Aorta (tissue), 5 donors: ENCODE results near the gene BCL2L13. TPM values are rescaled to one million over a fixed set of nuclear protein-coding genes. Genes with fewer than 3 reads are reported as not detected.
"Not testable (repeated sequence)": the region's sequence is repeated elsewhere in the genome, so short reads cannot be mapped to it uniquely, and the experiment has no call there.

Experiments used
- ATAC-seq: fragments of 200-7000 bp; cut with Tn5 transposase; one replicate; pipeline ENCODE4 v1.9.1; 2022; ENCODE audit warnings: moderate library complexity; ENCODE audit not compliant: low FRiP score
- DNase-seq, 2 donors: peaks; one replicate each; pipeline ENCODE4 v3.0.0-alpha.2; 2020
- H3K27ac ChIP-seq, 2 donors: one replicate each; pipeline ENCODE4 v1.5.1; 2013; ENCODE audit warnings: low read length in 2 of 2, mild to moderate bottlenecking in 2 of 2, moderate library complexity in 2 of 2, control low read depth in 1 of 2, inconsistent platforms in 1 of 2, low read depth in 1 of 2
- H3K27me3 ChIP-seq, 2 donors: one replicate each; pipeline ENCODE4 v1.6.1; 2013; ENCODE audit warnings: control low read depth in 1 of 2, low read length in 1 of 2, mild to moderate bottlenecking in 1 of 2, moderate library complexity in 1 of 2; ENCODE audit not compliant: insufficient read depth in 2 of 2, control insufficient read depth in 1 of 2
- H3K36me3 ChIP-seq, 2 donors: one replicate each; pipeline ENCODE4 v1.6.1; 2013; ENCODE audit warnings: control low read depth in 1 of 2, low read length in 1 of 2, mild to moderate bottlenecking in 1 of 2; ENCODE audit not compliant: insufficient read depth in 2 of 2, control insufficient read depth in 1 of 2
- H3K4me1 ChIP-seq, 2 donors: one replicate each; pipeline ENCODE4 v1.6.1; 2013; ENCODE audit warnings: low read length in 2 of 2, control low read depth in 1 of 2, mild to moderate bottlenecking in 1 of 2, moderate library complexity in 1 of 2; ENCODE audit not compliant: insufficient read depth in 2 of 2, control insufficient read depth in 1 of 2
- H3K4me3 ChIP-seq, 2 donors: one replicate each; pipeline ENCODE4 v1.5.1; 2013; ENCODE audit warnings: low read length in 2 of 2, control low read depth in 1 of 2, mild to moderate bottlenecking in 1 of 2
- H3K9me3 ChIP-seq: one replicate; pipeline ENCODE4 v1.6.1; 2013; ENCODE audit warnings: mild to moderate bottlenecking, low read length; ENCODE audit not compliant: control insufficient read depth
- WGBS, 2 donors: extraction: QIAGEN DNeasy Blood & Tissue Kit; methylation state at CpG; one replicate each; pipeline ENCODE4 v1.1.7; 2013; 5-methylcytosine and 5-hydroxymethylcytosine counted together
- intact Hi-C, 2 donors: fragments of 100-400 bp; cut with DNase I; formaldehyde crosslinking; loops; one replicate each; pipeline versions ENCODE4 v1.14.2 to v1.15.0; 2022
- polyA plus RNA-seq, 2 donors: library from polyadenylated mRNA; stranded (reverse); fragments of 200-250 nt; gene quantifications; one replicate each; pipeline ENCODE4 v1.2.3, GENCODE V29; 2013
- total RNA-seq, 2 donors: library from RNA; stranded (reverse); fragmentation: NEBNext Ultra II Directional; extraction: Animal tissue kit (Norgen Biotek cat#: 25700); gene quantifications; one replicate each; pipeline ENCODE4 v1.2.1, GENCODE V29; 2021
- donor health status: healthy with polysubstance abuse.
- donor health status: Bipolar disorder and iron deficiency.
- donor health status: DM: no; HTN: no; CAD: no.
- donor health status: DM: no; HTN: no; CAD: no.
- donor health status: DM: yes; HTN: yes; CAD: no.

The BCL2L13 gene
- total and polyA plus RNA-seq, 4 donors = 22.8 to 39.9 (median 28.0) TPM

- H3K9me3 ChIP-seq = no peaks in the 10 kb centered on the region
- no peak for ATAC-seq
- H3K4me1 ChIP-seq = no peaks in the 10 kb centered on the region
- no peak overlapping the region for H3K27ac ChIP-seq
- WGBS, 2 donors = 45 to 46% methylated on average over 2 of the region's 2 CpGs
- no peak overlapping the region for H3K4me3 ChIP-seq
- DNase-seq = no peak
- H3K36me3 ChIP-seq = peaks cover 0 to under 1% of the 10 kb centered on the region in 2 donors
- intact Hi-C loops = no loop called here
- H3K27me3 ChIP-seq = no peaks in the 10 kb centered on the region
Measured at GRCh38 chr22:17694193-17694592, 55.6 kb downstream of the BCL2L13 start.

DNA sequence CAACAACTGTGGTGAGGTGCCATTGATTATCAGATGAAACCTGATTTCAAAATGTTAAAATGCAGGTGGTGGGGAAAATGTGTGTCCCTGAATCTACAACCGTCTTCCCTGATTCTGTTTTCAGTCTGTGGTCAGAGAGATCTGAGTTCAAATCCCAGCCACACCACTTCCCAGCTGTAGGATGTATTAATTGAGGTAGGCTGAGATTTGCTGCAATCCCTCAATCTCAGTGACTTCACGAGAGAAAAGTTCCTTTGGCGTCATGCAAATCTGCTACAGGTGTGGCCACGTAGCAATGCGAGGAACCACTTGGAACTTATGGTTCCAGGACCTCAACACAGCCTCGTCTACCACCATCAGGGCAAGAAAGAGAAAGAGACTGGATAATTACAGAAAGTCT lies 56.2 kb downstream of the BCL2L13 start:
- no peak for DNase-seq
- no peaks in the 10 kb centered on the region for H3K9me3 ChIP-seq
- no peaks in the 10 kb centered on the region for H3K27me3 ChIP-seq
- 89 to 94% methylated on average over 6 of the region's 6 CpGs for WGBS, 2 donors
- ATAC-seq = no peak
- intact Hi-C loops = no loop called here
- H3K27ac ChIP-seq = no peak overlapping the region
- H3K4me1 ChIP-seq = no peaks in the 10 kb centered on the region
- no peak overlapping the region for H3K4me3 ChIP-seq
- H3K36me3 ChIP-seq = no peaks in the 10 kb centered on the region

DNA sequence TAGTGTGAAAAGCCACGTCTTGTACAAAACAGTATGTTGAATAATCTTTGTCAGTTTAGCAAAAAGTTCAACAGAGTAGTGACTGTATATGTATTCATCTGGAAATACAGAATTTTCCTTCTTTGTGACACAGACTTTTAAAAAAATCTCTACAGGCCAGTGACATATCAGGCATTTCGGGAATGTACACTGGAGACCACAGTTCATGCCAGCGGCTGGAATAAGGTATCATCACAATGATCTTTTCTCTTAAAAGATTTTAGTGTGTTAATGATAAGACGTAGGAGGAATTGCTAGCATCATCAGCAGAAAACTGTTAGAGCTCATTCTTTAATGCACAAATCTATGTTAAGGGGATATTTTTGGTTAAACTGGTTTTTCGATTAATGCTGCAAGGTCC lies 57.4 kb downstream of the BCL2L13 start:
- no peaks in the 10 kb centered on the region for H3K36me3 ChIP-seq
- no peak for DNase-seq
- no peaks in the 10 kb centered on the region for H3K4me1 ChIP-seq
- no peak overlapping the region for H3K4me3 ChIP-seq
- intact Hi-C loops = no loop called here
- no peak overlapping the region for H3K27ac ChIP-seq
- no peaks in the 10 kb centered on the region for H3K9me3 ChIP-seq
- WGBS, 2 donors = 85 to 89% methylated on average over 5 of the region's 5 CpGs
- no peaks in the 10 kb centered on the region for H3K27me3 ChIP-seq
- ATAC-seq = no peak

DNA sequence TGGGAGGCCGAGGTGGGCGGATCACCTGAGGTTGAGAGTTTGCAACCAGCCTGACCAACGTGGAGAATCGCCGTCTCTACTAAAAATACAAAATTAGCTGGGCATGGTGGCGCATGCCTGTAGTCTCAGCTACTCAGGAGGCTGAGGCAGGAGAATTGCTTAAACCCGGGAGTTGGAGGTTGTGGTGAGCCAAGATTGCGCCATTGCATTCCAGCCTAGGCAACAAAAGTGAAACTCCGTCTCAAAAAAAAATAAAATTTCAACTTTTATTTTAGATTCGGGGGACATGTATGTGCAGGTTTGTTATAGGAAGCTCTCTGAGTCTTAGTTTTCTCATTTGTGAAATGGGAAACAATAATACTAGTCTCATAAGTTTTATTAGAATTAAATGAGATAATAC lies 58.6 kb downstream of the BCL2L13 start:
- intact Hi-C loops, H3K9me3 ChIP-seq, H3K36me3 ChIP-seq, H3K4me3 ChIP-seq, DNase-seq, ATAC-seq, H3K4me1 ChIP-seq, H3K27me3 ChIP-seq, H3K27ac ChIP-seq: not testable (repeated sequence)
- 91 to 92% methylated on average over 10 of the region's 10 CpGs for WGBS, 2 donors

DNA sequence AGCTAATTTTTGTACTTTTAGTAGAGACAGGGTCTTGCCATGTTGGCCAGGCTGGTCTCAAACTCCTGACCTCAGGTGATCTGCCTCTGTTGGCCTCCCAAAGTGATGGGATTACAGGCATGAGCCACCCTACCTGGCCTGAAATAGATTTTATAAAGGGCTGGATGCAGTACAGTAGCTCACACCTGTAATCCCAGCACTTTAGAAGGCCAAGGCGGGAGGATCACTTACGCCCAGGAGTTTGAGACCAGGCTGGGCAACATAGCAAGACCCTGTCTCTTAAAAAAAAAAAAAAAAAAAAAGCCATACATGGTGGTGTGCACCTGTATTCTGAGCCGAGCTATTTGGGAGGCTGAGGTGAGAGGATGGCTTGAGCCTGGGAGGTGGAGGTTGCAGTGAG lies 59.7 kb downstream of the BCL2L13 start:
- DNase-seq, H3K4me1 ChIP-seq, H3K9me3 ChIP-seq, H3K36me3 ChIP-seq, H3K4me3 ChIP-seq, ATAC-seq, H3K27me3 ChIP-seq, H3K27ac ChIP-seq, intact Hi-C loops: not testable (repeated sequence)
- WGBS, 2 donors = 96 to 98% methylated on average over 3 of the region's 3 CpGs

DNA sequence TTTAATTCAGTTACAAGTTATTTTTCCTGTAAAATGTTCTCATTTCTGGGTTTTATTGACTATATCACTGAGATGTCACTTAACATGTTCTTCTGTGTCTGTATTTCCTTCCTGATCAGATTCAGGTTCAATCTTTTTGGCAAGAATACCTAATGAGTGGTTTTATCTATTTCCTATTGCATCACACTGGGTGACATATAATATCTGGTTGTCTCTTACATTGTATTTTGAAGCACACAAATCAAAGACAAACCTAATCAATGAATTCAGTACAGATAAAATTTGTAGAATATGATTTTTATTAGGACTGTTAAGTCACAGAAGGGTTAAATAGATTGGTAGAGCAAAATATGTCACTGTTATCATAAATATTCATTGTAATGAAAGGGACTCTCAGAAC lies 60.4 kb downstream of the BCL2L13 start:
- intact Hi-C loops = no loop called here
- no peaks in the 10 kb centered on the region for H3K27me3 ChIP-seq
- no peak for ATAC-seq
- DNase-seq = no peak
- H3K4me3 ChIP-seq = no peak overlapping the region
- H3K4me1 ChIP-seq = no peaks in the 10 kb centered on the region
- no peaks in the 10 kb centered on the region for H3K9me3 ChIP-seq
- H3K36me3 ChIP-seq = no peaks in the 10 kb centered on the region
- no peak overlapping the region for H3K27ac ChIP-seq

- no peak overlapping the region for H3K27ac ChIP-seq
- DNase-seq (no peak), ATAC-seq (no peak)
- H3K27me3 ChIP-seq = no peaks in the 10 kb centered on the region
- H3K4me3 ChIP-seq = no peak overlapping the region
- intact Hi-C loops = no loop called here
- WGBS, 2 donors = 92 to 93% methylated on average over 7 of the region's 7 CpGs
- no peaks in the 10 kb centered on the region for H3K36me3 ChIP-seq
- H3K4me1 ChIP-seq = no peaks in the 10 kb centered on the region
- H3K9me3 ChIP-seq = no peaks in the 10 kb centered on the region
Measured at GRCh38 chr22:17699696-17700340, 61.3 kb downstream of the BCL2L13 start.

- ATAC-seq = no peak
- Histone ChIP-seq H3K36me3 (no peaks in the 10 kb centered on the region), H3K27ac (no peak overlapping the region), H3K9me3 (no peaks in the 10 kb centered on the region), H3K4me3 (no peak overlapping the region), H3K4me1 (no peaks in the 10 kb centered on the region), H3K27me3 (no peaks in the 10 kb centered on the region)
- WGBS, 2 donors = 26 to 27% methylated on average over 3 of the region's 3 CpGs
- DNase-seq = no peak
- intact Hi-C loops = no loop called here
Measured at GRCh38 chr22:17700778-17701177, 62.2 kb downstream of the BCL2L13 start.

GRCh38 chr22:17703811-17704210 lies 65.3 kb downstream of the BCL2L13 start:
- no peaks in the 10 kb centered on the region for H3K4me1 ChIP-seq
- intact Hi-C loops = loop anchor here in 1 of 2 donors (2.0 kb wide), 1 partner anchor 39 kb away; no protein-coding TSS in a partner anchor
- H3K36me3 ChIP-seq = no peaks in the 10 kb centered on the region
- H3K27ac ChIP-seq = no peak overlapping the region
- no peak overlapping the region for H3K4me3 ChIP-seq
- H3K9me3 ChIP-seq = no peaks in the 10 kb centered on the region
- DNase-seq (no peak), ATAC-seq (no peak)
- H3K27me3 ChIP-seq = no peaks in the 10 kb centered on the region
- WGBS, 2 donors = 100% methylated on average over 2 of the region's 2 CpGs
